Activated effector memory CD4-positive, alpha-beta T cell treated with Interleukin-2 at 50 U/mL for 16 hours (primary cell): ENCODE measurements around the gene OBP2A.

ENCODE experiments used
- DNase-seq: peaks from one replicate; pipeline ENCODE4 v3.0.0-alpha.2; 2020

Gene OBP2A

DNA sequence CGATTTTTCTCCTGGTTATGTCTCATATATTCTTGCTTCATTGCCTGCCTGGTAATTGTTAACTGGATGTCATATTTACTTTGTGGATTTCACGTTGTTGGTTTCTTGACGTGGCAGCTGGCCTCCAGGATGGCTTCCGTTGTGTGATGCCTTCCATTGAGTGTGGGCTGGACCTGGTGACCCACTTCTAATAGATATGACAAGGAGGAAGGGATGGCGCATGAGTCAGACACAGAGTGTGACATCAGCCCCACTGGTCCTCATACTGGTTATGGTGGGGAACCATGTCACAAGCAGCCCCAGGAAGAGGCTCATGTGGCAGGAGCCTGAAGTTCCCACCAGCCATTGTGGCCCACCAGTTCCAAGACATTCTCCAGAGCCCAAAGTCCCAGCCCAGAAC, 9.3 kb downstream of the OBP2A start:
- no peak for DNase-seq

DNA sequence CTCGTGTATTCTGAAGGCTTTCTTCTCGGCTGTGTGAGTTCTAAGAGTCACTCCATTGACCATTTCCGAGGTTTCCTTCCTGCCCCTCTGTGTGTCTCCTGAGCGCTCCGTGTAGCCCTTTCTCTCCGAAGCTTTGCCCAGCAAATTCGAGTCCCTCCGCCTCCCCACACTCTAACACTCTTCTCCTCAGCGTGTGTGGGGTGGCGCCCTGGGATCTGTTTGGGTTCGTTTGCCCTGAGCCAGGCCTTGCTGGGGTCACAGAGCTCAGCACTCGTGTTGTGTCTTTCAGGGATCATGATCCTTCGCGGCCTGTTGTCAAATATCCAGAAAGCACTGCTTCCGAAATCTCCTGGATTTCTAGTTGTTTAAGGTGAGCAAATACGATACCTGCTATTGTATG, 10.0 kb downstream of the OBP2A start:
- no peak for DNase-seq

GRCh38 chr9:135559606-135560005, 13.7 kb downstream of the OBP2A start:
- no peak for DNase-seq

GRCh38 chr9:135561391-135562234, 15.7 kb downstream of the OBP2A start, which contains the start of gene PAEP:
Gene PAEP, plus strand, starts transcription at chr9:135561756.
- DNase-seq = no peak

GRCh38 chr9:135562235-135562745, 16.4 kb downstream of the OBP2A start:
- no peak for DNase-seq

DNA sequence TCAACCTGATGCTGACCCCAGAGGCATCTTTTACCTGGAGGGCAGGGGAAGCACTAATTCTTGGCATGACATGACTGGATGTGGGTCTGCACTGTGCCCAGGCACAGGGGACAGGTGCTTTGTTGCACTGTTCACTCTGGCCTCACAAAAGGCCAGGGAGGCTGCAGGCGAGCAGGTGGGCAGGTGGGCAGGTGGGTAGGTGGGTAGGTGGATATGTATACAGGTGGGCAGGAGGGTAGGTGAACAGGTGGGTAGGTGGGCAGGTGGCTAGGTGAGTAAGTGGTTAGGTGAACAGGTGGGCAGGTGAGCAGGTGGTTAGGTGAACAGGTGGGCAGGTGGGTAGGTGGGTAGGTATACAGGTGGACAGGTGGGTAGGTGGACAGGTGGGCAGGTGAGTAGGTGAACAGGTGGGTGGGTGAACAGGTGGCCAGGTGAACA, 17.1 kb downstream of the OBP2A start:
- no peak for DNase-seq

DNA sequence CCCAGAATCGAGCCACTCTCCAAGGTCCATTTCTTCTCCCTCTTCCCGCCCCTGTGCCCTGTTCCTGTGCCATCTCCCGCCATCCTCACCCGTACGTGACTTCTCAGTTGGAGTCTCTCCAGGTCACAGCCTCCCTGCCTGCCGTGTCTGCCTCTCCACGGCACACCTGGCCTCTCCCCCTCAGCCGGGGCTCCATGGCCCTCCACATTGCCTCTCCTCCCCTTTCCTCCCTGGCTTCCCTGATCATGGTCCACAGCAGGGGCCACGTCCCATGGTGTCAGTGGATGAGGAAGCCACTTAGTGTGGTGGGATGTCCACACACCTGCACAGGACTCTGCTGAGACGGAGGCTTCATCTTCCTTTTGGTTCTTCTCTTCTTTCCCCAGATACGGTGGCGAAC, 17.9 kb downstream of the OBP2A start:
- DNase-seq = no peak

DNA sequence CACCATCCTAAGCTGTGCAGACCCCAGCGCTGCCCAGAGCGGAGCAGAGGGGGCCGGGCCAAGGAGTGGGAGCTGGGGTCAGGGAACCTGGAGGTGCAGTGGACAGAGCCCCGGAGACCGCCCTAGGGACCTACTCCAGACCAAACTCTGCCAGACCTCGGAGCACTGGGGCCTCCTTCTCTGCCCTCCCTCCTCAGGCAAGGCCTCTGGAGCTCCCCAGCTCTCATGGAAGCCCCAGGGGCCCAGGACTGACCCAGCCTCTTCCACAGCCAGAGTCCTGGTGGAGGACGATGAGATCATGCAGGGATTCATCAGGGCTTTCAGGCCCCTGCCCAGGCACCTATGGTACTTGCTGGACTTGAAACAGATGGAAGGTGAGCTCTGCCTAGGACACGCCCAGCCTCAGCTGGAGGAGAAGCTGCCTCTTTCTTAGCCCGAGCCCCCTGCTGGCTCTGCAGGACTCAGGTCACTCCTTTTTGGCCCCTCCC, 19.3 kb downstream of the OBP2A start:
- DNase-seq = no peak

GRCh38 chr9:135565636-135566035, 19.7 kb downstream of the OBP2A start:
- DNase-seq = no peak

DNA sequence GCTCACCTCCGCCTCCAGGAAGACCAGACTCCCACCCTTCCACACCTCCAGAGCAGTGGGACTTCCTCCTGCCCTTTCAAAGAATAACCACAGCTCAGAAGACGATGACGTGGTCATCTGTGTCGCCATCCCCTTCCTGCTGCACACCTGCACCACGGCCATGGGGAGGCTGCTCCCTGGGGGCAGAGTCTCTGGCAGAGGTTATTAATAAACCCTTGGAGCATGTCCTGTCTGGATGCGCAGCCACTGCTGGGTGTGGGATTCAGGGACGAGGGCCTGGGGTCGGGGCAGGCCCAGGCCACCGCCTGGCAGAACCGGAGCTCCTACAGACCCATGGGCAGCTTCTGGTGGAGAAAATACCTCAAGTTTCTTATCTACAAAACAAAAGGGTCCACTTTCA, 20.6 kb downstream of the OBP2A start:
- DNase-seq = no peak

DNA sequence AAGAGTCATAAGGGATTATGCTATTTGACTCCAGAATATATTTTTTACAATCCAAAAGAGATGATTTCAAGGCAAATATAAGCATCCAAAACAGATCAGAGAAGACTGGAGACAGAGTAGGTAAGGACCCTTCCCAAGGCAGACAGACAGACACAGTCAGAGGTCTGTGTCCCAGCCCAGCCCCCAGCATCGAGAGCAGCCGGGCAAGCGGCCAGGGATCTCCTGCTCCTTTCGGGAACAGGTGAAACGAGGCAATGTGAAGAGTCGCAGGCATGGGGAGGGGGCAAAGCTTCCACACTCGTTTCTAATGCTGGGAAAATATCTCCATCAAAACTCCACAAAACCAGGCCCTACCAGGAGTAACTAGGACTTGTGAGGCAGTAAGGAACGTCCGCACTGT, 21.4 kb downstream of the OBP2A start:
- no peak for DNase-seq

DNA sequence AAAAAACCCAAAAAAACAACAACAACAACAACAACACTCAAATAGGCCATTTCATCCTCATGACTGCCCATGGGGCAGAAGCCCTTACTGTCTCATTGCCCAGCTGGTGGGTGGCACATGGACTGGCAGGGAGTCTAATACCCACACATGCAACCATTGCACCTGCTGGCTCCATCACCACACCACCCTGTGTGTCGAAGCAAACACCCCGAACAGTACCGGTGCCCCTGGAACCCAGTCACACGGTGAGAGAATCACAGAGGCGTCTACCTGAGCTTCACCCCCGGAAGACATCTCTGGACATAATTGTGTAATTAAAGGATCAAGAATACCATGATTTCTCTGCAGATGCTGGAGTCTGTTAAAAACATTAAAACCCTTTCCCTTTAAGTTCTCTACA, 22.1 kb downstream of the OBP2A start:
- no peak for DNase-seq

GRCh38 chr9:135570456-135570855, 24.5 kb downstream of the OBP2A start:
- DNase-seq = no peak

- no peak for DNase-seq
Measured at GRCh38 chr9:135572233-135572632, 26.3 kb downstream of the OBP2A start.

- no peak for DNase-seq
Measured at GRCh38 chr9:135573124-135573523, 27.2 kb downstream of the OBP2A start.

- no peak for DNase-seq
Measured at GRCh38 chr9:135574331-135574730, 28.4 kb downstream of the OBP2A start.

DNA sequence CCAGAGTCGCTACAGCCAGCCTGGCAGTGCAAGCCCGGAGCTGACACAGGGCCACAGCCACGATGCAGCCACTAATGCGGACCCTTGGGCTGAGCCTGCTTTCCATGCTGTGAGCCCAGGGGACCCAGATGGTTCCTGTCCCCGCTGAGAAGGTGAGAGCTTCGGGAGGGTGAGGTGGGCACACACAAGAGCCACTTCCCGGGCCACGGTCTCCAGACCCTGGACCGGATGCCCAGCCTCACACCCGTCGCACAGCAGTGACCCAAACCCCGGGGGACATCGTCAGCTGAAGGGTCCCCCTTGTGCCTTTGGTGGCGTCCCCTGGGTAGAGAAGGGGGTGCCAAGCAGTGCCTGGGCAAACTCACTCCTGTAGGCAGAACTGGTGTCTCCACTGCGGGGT, 29.0 kb downstream of the OBP2A start:
- DNase-seq = no peak

- no peak for DNase-seq
Measured at GRCh38 chr9:135575995-135576631, 30.2 kb downstream of the OBP2A start.

GRCh38 chr9:135577256-135577655, 31.3 kb downstream of the OBP2A start:
- no peak for DNase-seq

GRCh38 chr9:135579356-135579755, 33.4 kb downstream of the OBP2A start:
- no peak for DNase-seq

DNA sequence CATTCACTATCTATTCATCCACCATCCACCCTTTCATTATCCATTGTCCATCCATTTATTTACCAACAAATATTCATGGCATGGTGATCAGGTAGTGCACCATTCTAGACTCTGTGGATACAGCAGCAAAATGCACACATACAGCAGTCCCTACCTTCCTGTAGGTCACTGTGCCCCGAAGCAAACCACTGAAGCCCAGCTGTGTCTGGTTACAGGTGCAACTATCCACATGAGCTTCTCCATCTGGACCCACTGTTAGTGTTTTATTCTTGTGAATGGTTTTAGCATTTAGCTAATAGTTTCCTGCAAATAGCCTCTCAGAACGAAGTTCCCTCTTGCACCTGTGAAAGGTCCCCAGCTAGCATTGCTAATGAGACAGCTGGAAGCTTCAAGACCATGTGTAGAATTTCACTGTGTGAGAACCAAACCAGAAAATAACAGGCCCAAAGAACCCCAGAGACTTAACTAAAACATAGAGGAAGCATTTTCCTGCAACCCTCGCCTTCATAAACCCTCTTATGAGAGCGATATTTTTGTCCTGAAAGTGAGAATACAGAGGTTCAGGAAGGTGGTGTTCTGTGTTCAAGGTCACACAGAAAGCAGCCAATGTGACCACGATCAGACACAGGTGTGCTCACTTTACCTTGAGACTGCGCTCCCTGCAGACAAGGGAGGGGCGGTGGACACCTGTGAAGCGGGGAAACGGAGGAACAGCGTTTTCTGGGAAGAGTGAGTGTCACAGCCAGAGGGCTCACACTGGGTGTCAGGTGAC, 34.1 kb downstream of the OBP2A start:
- DNase-seq = no peak

GRCh38 chr9:135580664-135581380, 34.9 kb downstream of the OBP2A start:
- DNase-seq = no peak
